Ishikawa (cell line): ENCODE data around the gene PSEN1.

Source experiments
- CREB1 ChIP-seq: IDR thresholded peaks from 2 replicates; pipeline ENCODE4 v1.6.1; 2012; ENCODE audit warnings: low read depth
- EGR1 ChIP-seq: IDR thresholded peaks from 2 replicates; pipeline ENCODE4 v1.6.1; 2012
- NFIC ChIP-seq: IDR thresholded peaks from 2 replicates; pipeline ENCODE4 v1.6.1; 2012
- RAD21 ChIP-seq: IDR thresholded peaks from 2 replicates; pipeline ENCODE4 v1.6.1; 2012; ENCODE audit warnings: low read depth
- TCF12 ChIP-seq: IDR thresholded peaks from 2 replicates; pipeline ENCODE4 v1.6.1; 2012; ENCODE audit warnings: low read depth
- ZBTB7A ChIP-seq: IDR thresholded peaks from 2 replicates; pipeline ENCODE4 v1.6.1; 2012; ENCODE audit warnings: low read depth
- TF ChIP-seq, protein P1 (sequence below): IDR thresholded peaks from 2 replicates; pipeline ENCODE4 v1.6.1; 2012
- TF ChIP-seq, protein P2 (sequence below): IDR thresholded peaks from 2 replicates; pipeline ENCODE4 v1.6.1; 2012; ENCODE audit warnings: low read depth, mild to moderate bottlenecking

DNA sequence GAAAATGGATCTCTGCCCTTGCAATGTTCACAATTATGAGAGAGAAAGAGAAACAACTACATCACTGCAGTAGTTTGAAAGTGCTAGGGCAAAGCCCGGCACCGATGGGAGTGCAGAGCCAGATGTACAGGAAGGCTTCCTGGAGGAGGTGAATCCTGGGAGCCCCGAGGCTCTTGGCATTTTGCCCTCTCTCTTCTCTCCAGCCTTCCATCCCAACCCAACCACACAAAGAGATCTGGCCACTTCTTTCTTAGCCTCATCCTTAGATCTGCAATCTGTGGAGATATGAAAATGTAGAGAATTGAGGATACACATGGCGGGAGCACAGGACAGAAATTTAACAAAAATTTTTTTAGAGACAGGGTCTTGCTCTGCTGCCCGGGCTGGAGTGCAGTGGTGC, 97.7 kb downstream of the PSEN1 start:
- TF ChIP-seq, protein P1, sequence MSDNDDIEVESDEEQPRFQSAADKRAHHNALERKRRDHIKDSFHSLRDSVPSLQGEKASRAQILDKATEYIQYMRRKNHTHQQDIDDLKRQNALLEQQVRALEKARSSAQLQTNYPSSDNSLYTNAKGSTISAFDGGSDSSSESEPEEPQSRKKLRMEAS: no peak
- TF ChIP-seq, protein P2, sequence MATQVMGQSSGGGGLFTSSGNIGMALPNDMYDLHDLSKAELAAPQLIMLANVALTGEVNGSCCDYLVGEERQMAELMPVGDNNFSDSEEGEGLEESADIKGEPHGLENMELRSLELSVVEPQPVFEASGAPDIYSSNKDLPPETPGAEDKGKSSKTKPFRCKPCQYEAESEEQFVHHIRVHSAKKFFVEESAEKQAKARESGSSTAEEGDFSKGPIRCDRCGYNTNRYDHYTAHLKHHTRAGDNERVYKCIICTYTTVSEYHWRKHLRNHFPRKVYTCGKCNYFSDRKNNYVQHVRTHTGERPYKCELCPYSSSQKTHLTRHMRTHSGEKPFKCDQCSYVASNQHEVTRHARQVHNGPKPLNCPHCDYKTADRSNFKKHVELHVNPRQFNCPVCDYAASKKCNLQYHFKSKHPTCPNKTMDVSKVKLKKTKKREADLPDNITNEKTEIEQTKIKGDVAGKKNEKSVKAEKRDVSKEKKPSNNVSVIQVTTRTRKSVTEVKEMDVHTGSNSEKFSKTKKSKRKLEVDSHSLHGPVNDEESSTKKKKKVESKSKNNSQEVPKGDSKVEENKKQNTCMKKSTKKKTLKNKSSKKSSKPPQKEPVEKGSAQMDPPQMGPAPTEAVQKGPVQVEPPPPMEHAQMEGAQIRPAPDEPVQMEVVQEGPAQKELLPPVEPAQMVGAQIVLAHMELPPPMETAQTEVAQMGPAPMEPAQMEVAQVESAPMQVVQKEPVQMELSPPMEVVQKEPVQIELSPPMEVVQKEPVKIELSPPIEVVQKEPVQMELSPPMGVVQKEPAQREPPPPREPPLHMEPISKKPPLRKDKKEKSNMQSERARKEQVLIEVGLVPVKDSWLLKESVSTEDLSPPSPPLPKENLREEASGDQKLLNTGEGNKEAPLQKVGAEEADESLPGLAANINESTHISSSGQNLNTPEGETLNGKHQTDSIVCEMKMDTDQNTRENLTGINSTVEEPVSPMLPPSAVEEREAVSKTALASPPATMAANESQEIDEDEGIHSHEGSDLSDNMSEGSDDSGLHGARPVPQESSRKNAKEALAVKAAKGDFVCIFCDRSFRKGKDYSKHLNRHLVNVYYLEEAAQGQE: no peak
- TF ChIP-seq TCF12 (no peak), NFIC (no peak), ZBTB7A (no peak), CREB1 (no peak), EGR1 (no peak), RAD21 (no peak)
